H1 (cell line): ENCODE measurements around the gene LHFPL6. TPM values are rescaled to one million over a fixed set of nuclear protein-coding genes. Genes with fewer than 3 reads are reported as not detected.

Experiments
- CHD2 ChIP-seq: IDR thresholded peaks from 2 replicates; pipeline ENCODE4 v1.6.1; 2012; ENCODE audit warnings: low read length, improper control_type of control experiment
- E2F6 ChIP-seq: IDR thresholded peaks from 2 replicates; pipeline ENCODE4 v1.6.1; 2012; ENCODE audit warnings: inconsistent platforms
- GTF2F1 ChIP-seq: IDR thresholded peaks from 2 replicates; pipeline ENCODE4 v1.6.1; 2012; ENCODE audit warnings: low read depth, low read length, improper control_type of control experiment, borderline replicate concordance
- KDM5A ChIP-seq: fragments of 200-600 bp; IDR thresholded peaks from 2 replicates; pipeline ENCODE4 v1.7.1; 2012; ENCODE audit warnings: mild to moderate bottlenecking, low read length, inconsistent platforms, mixed read lengths
- RFX5 ChIP-seq: IDR thresholded peaks from 2 replicates; pipeline ENCODE4 v1.6.1; 2011; ENCODE audit warnings: low read depth, low read length, improper control_type of control experiment, borderline replicate concordance
- SIN3A ChIP-seq, 2 experiments: IDR thresholded peaks in 1 of 2; conservative IDR thresholded peaks in 1 of 2; 2 replicates each; pipeline ENCODE4 v1.6.1; 2011 to 2012; ENCODE audit warnings: low read length in 2 of 2, improper control_type of control experiment in 1 of 2, low read depth in 1 of 2, mild to moderate bottlenecking in 1 of 2
- polyA plus RNA-seq, 7 experiments: library from polyadenylated mRNA; depleted of rRNA in 3 of 7; stranded (reverse) in 5 of 7; unstranded in 2 of 7; fragments of >200 nt in 5 of 7; fragments of 200-250 nt in 2 of 7; gene quantifications; 1 replicate in 5 of 7; 2 replicates in 1 of 7; 4 replicates in 1 of 7; pipeline versions ENCODE4 v1.2.1 to v1.2.3, GENCODE V29; 2011 to 2013; ENCODE audit warnings: missing spikeins in 2 of 7, mixed read lengths in 2 of 7
- total RNA-seq: library from RNA; stranded (reverse); fragmentation: NEBNext Ultra II Directional; extraction: Animal tissue kit (Norgen Biotek cat#: 25700); gene quantifications from 2 replicates; pipeline ENCODE4 v1.2.1, GENCODE V29; 2021

Gene LHFPL6
- total and polyA plus RNA-seq, 2 of the 8 experiments (the other 6 are each of a cell fraction or from before 2014, with no cell fraction given), result 7.6 to 17.0 TPM

- TF ChIP-seq E2F6, result no peak
- TF ChIP-seq KDM5A, result no peak
- no peak for TF ChIP-seq CHD2
- no peak for TF ChIP-seq SIN3A (conservative IDR thresholded peaks at IDR 0.05 in 1 of 2, IDR thresholded peaks at IDR 0.05 in 1 of 2; ENCODE audit: low read depth in 1 of 2, low read length in 2 of 2)
- no peak for TF ChIP-seq RFX5
- no peak for TF ChIP-seq GTF2F1
Observed at GRCh38 chr13:39590466-39591036, 12.4 kb downstream of the LHFPL6 start (continued).
